Effector memory CD4-positive, alpha-beta T cell (primary cell): Measurements from ENCODE around the gene ZBTB17.
"Not testable (repeated sequence)": the region's sequence is repeated elsewhere in the genome, so short reads cannot be mapped to it uniquely, and the experiment has no call there.

Experiments used
- DNase-seq, 3 donors: peaks; one replicate each; pipeline ENCODE4 v3.0.0-alpha.2; 2020
- H3K27ac ChIP-seq: 2 replicates; pipeline ENCODE4 v1.7.0; 2013; ENCODE audit warnings: mild to moderate bottlenecking, low read length, moderate library complexity; ENCODE audit not compliant: insufficient read depth, poor library complexity, severe bottlenecking
- H3K27me3 ChIP-seq: replicated peaks from 2 replicates; pipeline ENCODE4 v1.7.0; 2013; ENCODE audit warnings: mild to moderate bottlenecking, low read length; ENCODE audit not compliant: insufficient read depth, control insufficient read depth, poor library complexity, severe bottlenecking
- H3K36me3 ChIP-seq: 2 replicates; pipeline ENCODE4 v1.7.0; 2013; ENCODE audit warnings: mild to moderate bottlenecking, low read length, moderate library complexity; ENCODE audit not compliant: control insufficient read depth, insufficient read depth
- H3K4me1 ChIP-seq: 2 replicates; pipeline ENCODE4 v1.7.0; 2013; ENCODE audit warnings: low read length, mild to moderate bottlenecking; ENCODE audit not compliant: control insufficient read depth, insufficient read depth, poor library complexity, severe bottlenecking
- H3K4me3 ChIP-seq: 2 replicates; pipeline ENCODE4 v1.7.0; 2013; ENCODE audit warnings: low read length, low read depth, mild to moderate bottlenecking; ENCODE audit not compliant: insufficient read depth, poor library complexity, severe bottlenecking
- H3K9me3 ChIP-seq: 2 replicates; pipeline ENCODE4 v1.7.0; 2013; ENCODE audit warnings: mild to moderate bottlenecking, low read length, moderate library complexity; ENCODE audit not compliant: control insufficient read depth

Gene ZBTB17

DNA sequence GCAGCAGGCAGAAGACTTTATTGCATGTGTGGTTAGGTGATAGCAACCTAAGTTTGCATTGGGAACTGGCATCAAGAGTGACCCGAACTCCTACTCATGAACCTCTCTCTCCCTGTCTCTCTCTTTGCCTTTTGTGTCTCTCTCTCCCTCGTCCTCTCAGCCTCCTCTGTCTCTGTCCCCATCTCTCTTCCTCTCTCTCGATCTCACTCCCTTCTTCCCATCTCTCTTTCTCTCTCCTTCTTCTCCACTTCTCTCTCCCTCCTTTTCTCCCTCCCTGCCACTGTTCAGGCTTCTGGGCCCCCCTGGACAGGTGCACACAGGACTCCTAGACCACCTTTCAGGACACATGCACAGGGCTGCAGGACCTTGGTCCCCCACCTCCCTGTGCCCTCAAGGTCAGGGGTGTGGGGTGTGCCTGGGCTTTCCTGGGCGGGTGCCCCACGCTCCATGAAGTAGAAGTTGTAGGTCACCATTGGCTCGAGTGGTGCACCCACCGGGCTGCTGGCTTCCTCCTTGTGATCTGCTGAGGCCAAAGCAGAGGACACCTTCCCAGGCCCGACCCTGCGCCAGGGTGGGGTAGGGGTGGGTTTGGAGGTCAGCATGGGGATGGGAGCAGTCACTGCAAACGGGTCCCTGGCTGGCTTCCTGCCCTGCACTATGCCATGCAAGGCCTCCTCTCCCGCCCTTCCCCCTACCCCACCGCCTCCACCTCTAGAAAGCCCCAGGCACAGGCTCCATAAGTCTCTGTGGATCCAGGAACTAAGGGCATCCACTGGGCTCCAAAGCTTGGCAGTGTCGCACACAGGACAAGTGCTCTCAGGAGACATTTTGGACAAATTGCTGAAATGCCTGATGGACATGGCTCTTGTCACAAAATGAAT is 13.2 kb upstream of the ZBTB17 start:
- no peaks in the 10 kb centered on the region for H3K36me3 ChIP-seq
- no peaks in the 10 kb centered on the region for H3K9me3 ChIP-seq
- no peak overlapping the region for H3K4me3 ChIP-seq
- no peaks in the 10 kb centered on the region for H3K4me1 ChIP-seq
- no peaks in the 10 kb centered on the region for H3K27me3 ChIP-seq
- no peak overlapping the region for H3K27ac ChIP-seq
- DNase-seq, result no peak

DNA sequence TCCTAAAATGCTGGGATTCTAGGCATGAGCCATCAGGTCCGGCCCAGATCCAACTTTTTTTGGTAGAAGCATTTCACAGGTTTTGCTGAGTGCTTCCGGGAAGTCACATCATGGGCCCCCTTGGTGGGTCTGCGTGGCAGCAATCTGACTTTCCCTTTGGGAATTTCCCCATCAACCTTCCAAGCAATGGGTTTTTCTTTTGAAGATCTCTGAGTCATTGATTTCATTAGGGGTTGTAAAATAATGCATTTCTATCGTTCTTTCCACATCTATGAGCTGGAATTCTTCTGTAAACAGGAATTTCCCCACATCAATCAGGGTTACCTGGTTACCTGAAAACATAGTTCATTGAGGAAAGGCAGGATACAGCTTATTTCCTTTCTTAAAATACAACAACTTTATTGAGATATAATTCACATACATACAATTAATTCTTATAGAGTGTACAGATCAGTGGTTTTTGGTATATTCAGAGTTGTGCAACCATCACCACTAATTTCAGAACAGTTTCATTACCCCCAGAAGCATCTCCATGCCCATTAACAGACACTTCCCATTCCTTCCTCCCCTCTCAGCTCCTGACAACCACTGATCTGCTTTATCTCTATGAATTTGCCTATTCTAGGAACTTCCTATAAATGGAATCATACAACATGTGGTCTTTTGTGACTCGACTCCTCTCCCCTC is 9.9 kb upstream of the ZBTB17 start:
- no peak for DNase-seq
- Histone ChIP-seq H3K27ac (no peak overlapping the region), H3K4me1 (no peaks in the 10 kb centered on the region)

DNA sequence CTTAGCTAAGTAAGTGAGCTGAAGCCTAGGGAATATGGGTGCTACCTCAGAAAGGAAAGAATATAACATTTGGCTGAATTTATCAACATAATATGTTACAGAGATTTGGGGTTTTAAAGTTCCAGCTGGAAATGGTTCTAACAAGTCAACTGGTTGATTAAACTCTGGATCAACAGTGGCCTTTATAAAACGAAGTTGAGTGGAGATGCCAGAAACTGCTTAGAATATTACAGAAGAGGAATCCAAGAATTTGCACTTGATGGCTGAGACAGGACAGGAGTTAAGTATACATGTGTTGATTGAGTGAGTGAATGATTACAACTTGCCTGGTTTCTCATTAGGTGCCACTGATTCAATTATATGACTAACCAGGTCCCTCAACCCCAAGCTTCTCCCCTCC is 7.4 kb upstream of the ZBTB17 start:
- H3K4me3 ChIP-seq, result no peak overlapping the region
- no peak overlapping the region for H3K27ac ChIP-seq
- H3K27me3 ChIP-seq, result no peaks in the 10 kb centered on the region
- H3K4me1 ChIP-seq, result no peaks in the 10 kb centered on the region
- H3K36me3 ChIP-seq, result no peaks in the 10 kb centered on the region
- DNase-seq, result no peak
- no peaks in the 10 kb centered on the region for H3K9me3 ChIP-seq

More for the DNA sequence above, 9.9 kb upstream of the ZBTB17 start:
- Histone ChIP-seq H3K36me3 (no peaks in the 10 kb centered on the region), H3K9me3 (no peaks in the 10 kb centered on the region), H3K27me3 (no peaks in the 10 kb centered on the region), H3K4me3 (no peak overlapping the region)

DNA sequence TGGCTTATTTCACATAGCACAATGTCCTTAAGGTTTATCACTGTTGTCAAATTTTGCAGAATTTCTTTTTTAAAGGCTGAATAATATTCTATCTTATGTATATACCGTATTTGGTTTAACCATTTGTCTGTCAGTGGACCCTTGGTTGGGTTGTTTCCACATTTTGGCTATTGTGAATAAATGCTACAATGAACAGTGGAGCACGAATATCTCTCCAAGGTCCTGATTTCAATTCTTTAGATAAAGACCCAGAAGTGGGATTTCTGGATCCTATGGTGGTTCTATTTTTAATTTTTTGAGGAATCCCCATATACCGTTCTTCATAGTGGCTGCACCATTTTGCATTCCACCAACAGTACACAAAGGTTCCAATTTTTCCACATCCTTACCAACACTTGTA is 5.8 kb upstream of the ZBTB17 start:
- Histone ChIP-seq H3K27me3 (no peaks in the 10 kb centered on the region), H3K27ac (no peak overlapping the region), H3K36me3 (no peaks in the 10 kb centered on the region), H3K4me3 (no peak overlapping the region), H3K4me1 (no peaks in the 10 kb centered on the region), H3K9me3 (no peaks in the 10 kb centered on the region)
- no peak for DNase-seq

DNA sequence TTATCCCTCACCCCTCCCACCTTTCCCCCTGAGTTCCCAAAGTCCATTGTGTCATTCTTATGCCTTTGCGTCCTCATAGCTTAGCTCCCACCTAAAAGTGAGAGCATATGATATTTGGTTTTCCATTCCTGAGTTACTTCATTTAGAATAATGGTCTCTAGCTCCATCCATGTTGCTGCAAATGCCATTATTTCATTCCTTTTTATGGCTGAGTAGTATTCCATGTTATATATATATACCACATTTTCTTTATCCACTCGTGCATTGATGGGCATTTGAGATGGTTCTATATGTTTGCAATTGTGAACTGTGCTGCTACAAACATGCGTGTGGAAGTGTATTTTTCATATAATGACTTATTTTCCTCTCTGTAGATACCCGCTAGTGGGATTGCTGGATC is 2.0 kb upstream of the ZBTB17 start:
- DNase-seq, H3K4me3 ChIP-seq: not testable (repeated sequence)

DNA sequence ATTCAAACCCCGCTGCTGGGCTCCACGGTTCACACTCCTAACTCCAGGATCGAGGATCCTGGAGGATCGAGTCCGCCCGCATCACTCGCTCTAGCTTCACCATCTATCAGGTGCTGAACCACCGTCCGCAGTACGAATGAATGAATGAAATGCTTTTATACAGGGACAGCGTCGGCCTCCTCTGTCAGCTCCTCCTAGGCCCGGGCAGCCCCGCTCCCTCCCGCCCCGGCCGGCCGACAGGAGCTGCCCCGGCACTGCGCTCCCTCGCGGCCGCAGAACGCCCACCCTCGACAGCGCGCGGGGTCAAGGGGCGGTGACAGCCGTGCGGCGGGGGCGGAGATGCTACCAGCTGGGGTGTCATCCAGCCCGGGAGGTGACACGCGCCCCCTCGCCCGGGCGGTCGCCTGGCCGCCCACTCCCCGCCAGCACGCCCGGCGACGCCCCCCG is 520 bp downstream of the ZBTB17 start:
- H3K27me3 ChIP-seq, result no peaks in the 10 kb centered on the region
- no peaks in the 10 kb centered on the region for H3K9me3 ChIP-seq
- H3K36me3 ChIP-seq, result peaks cover 18% of the 10 kb centered on the region
- H3K4me1 ChIP-seq, result peaks cover 12% of the 10 kb centered on the region
- peak overlapping the region; percentile 94 for H3K4me3 ChIP-seq
- DNase-seq, result peak in 2 of 3 donors; percentile 60 to 64
- peak overlapping the region; percentile 82 for H3K27ac ChIP-seq

More for the DNA sequence above, 2.0 kb upstream of the ZBTB17 start:
- not testable (repeated sequence) for H3K36me3 ChIP-seq, H3K27ac ChIP-seq, H3K27me3 ChIP-seq, H3K9me3 ChIP-seq
- H3K4me1 ChIP-seq, result peaks cover 12% of the 10 kb centered on the region

DNA sequence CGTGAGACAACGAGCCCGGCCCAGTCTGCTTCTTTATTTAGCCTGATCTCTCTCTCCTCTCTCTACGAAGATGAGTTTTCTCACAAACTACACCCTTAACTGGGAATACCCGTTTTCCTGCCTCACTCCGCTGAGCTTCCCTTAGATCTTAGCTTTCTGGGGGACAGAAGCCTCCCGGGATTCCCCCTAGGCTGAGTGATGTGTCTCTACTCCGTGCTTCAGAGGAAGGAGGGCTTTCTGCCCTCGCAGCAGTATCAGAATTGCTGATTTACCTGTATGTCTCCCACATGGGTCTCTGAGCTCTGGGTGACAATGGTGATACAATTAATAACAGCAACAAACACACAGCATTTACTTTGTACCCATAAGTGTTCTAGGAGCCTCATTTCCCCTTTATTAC is 1.0 kb downstream of the ZBTB17 start:
- peak overlapping the region; percentile 82 for H3K27ac ChIP-seq
- H3K27me3 ChIP-seq, result no peaks in the 10 kb centered on the region
- H3K9me3 ChIP-seq, result no peaks in the 10 kb centered on the region
- H3K4me3 ChIP-seq, result peak overlapping the region; percentile 94
- peaks cover 18% of the 10 kb centered on the region for H3K36me3 ChIP-seq
- DNase-seq, result no peak
- H3K4me1 ChIP-seq, result peaks cover 12% of the 10 kb centered on the region

DNA sequence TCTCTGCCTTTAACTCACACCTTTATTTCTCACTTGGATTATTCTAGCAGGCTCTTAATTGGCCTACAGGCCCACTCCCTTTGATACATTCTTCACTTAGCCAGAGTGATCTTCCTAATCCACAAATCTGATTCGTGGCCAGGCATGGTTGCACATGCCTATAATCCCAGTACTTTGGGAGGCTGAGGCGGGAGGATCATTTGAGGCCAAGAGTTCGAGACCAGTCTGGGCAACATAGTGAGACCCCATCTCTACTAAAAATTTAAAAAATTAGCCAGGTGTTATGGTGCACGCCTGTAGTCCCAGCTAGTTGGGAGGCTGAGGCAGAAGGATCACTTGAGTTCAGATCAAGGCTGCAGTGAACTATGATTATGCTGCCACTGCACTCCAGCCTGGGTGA is 2.1 kb downstream of the ZBTB17 start:
- no peak for DNase-seq
- no peaks in the 10 kb centered on the region for H3K27me3 ChIP-seq
- no peak overlapping the region for H3K4me3 ChIP-seq
- peaks cover 12% of the 10 kb centered on the region for H3K4me1 ChIP-seq
- no peaks in the 10 kb centered on the region for H3K9me3 ChIP-seq
- H3K27ac ChIP-seq, result no peak overlapping the region
- H3K36me3 ChIP-seq, result peaks cover 20% of the 10 kb centered on the region

DNA sequence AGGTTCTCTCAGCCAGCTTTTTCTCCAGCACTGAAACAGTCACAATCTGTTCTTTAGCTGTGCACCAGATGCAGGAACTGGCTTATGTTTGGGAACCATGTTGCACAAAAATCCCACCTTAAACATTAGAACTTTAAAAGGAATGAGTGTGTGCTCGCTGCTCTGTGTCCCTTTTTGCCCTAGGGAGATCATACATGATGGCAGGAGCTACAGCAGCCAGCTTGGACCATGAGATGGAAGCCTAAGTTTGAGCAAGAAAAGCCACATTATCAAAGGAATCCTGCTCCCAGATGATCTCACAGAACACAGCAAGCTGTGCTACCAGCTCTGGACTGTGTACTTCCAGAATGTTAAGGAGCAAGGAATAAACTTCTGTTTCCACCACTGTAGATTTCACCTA is 3.5 kb downstream of the ZBTB17 start:
- H3K4me3 ChIP-seq, result no peak overlapping the region
- H3K27me3 ChIP-seq, result no peaks in the 10 kb centered on the region
- no peak for DNase-seq
- H3K27ac ChIP-seq, result no peak overlapping the region
- peaks cover 12% of the 10 kb centered on the region for H3K4me1 ChIP-seq
- H3K36me3 ChIP-seq, result peaks cover 23% of the 10 kb centered on the region
- no peaks in the 10 kb centered on the region for H3K9me3 ChIP-seq

DNA sequence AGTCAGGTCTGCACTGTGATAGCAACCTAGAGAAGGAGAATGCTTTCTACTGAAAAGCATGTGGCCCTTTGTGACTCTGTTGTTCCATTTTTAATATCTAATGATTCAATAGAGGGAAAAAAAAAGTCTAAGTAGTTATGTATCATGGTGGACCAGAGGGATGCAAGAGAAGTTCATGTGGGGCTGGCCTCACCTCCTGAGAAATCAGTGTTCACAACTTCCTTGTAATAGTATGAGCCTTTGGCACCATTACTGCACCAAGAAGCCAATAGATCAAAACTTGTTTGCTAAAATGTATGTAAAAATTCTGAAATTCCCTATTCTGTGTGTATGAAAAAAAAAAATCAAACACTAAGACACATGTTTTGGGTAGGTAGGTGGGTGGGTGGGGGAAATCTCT is 5.0 kb downstream of the ZBTB17 start:
- DNase-seq, result no peak
- peaks cover 20% of the 10 kb centered on the region for H3K4me1 ChIP-seq
- no peak overlapping the region for H3K27ac ChIP-seq
- no peaks in the 10 kb centered on the region for H3K9me3 ChIP-seq
- peaks cover 23% of the 10 kb centered on the region for H3K36me3 ChIP-seq
- H3K27me3 ChIP-seq, result no peaks in the 10 kb centered on the region
- H3K4me3 ChIP-seq, result no peak overlapping the region
